Glutamatergic neuron (in vitro differentiated cells): Measurements from ENCODE around the gene PROSER2. TPM values are rescaled to one million over a fixed set of nuclear protein-coding genes. Genes with fewer than 3 reads are reported as not detected.

Experiments used
- DNase-seq: peaks from one replicate; pipeline ENCODE4 v3.0.0; 2022
- H3K27ac Mint-ChIP-seq: one replicate; pipeline ENCODE4 v1.8.0; 2020; ENCODE audit warnings: mild to moderate bottlenecking, mixed read lengths, inconsistent platforms; ENCODE audit not compliant: unreplicated experiment
- H3K27me3 Mint-ChIP-seq: one replicate; pipeline ENCODE4 v1.8.0; 2020; ENCODE audit warnings: mild to moderate bottlenecking, moderate library complexity, mixed read lengths, inconsistent platforms; ENCODE audit not compliant: unreplicated experiment
- H3K36me3 Mint-ChIP-seq: one replicate; pipeline ENCODE4 v1.8.0; 2020; ENCODE audit warnings: mild to moderate bottlenecking, mixed read lengths, inconsistent platforms; ENCODE audit not compliant: unreplicated experiment
- H3K4me1 Mint-ChIP-seq: one replicate; pipeline ENCODE4 v1.8.0; 2020; ENCODE audit warnings: mild to moderate bottlenecking, low read depth, mixed read lengths, inconsistent platforms; ENCODE audit not compliant: unreplicated experiment
- H3K4me3 Mint-ChIP-seq: one replicate; pipeline ENCODE4 v1.8.0; 2020; ENCODE audit warnings: mild to moderate bottlenecking, mixed read lengths, inconsistent platforms; ENCODE audit not compliant: unreplicated experiment
- H3K9me3 Mint-ChIP-seq: one replicate; pipeline ENCODE4 v1.8.0; 2020; ENCODE audit warnings: mild to moderate bottlenecking, moderate library complexity, mixed read lengths, inconsistent platforms; ENCODE audit not compliant: unreplicated experiment
- total RNA-seq: library from RNA; stranded (reverse); fragmentation: NEBNext Ultra II Directional; extraction: Animal tissue kit (Norgen Biotek cat#: 25700); gene quantifications from one replicate; pipeline ENCODE4 v1.2.1, GENCODE V29; 2021; ENCODE audit not compliant: unreplicated experiment
- TF ChIP-seq, protein P1 (sequence below): fragments of 200-600 bp; sonication (generic); IDR thresholded peaks from one replicate; pipeline ENCODE4 v1.5.0; 2021; ENCODE audit not compliant: partially characterized antibody, unreplicated experiment

PROSER2 gene
- total RNA-seq, 1 donor from 2014 or later, result not detected

DNA sequence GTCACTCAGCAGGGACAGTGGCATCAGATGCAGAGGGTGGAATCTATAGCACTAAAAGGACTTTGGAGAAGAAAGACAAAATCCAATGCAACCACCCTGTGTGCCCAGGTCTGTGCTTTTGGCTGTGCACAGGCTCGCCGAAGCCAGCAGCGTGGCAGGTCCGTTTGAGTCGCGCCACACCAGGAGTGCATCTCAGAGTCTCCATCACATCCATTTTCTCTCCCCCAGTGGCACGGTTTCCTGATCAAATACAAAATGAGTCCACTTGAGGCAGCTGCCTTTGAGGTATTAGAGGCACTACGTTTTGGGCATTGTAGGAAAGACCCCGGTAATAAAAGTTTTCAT, 23.4 kb upstream of the PROSER2 start:
- TF ChIP-seq, protein P1, sequence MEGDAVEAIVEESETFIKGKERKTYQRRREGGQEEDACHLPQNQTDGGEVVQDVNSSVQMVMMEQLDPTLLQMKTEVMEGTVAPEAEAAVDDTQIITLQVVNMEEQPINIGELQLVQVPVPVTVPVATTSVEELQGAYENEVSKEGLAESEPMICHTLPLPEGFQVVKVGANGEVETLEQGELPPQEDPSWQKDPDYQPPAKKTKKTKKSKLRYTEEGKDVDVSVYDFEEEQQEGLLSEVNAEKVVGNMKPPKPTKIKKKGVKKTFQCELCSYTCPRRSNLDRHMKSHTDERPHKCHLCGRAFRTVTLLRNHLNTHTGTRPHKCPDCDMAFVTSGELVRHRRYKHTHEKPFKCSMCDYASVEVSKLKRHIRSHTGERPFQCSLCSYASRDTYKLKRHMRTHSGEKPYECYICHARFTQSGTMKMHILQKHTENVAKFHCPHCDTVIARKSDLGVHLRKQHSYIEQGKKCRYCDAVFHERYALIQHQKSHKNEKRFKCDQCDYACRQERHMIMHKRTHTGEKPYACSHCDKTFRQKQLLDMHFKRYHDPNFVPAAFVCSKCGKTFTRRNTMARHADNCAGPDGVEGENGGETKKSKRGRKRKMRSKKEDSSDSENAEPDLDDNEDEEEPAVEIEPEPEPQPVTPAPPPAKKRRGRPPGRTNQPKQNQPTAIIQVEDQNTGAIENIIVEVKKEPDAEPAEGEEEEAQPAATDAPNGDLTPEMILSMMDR, result no peak
- H3K27ac Mint-ChIP-seq, result no peak overlapping the region
- peaks cover 2% of the 10 kb centered on the region for H3K9me3 Mint-ChIP-seq
- no peaks in the 10 kb centered on the region for H3K36me3 Mint-ChIP-seq
- peaks cover 11% of the 10 kb centered on the region for H3K27me3 Mint-ChIP-seq
- peaks cover 2% of the 10 kb centered on the region for H3K4me1 Mint-ChIP-seq
- no peak for DNase-seq
- no peak overlapping the region for H3K4me3 Mint-ChIP-seq

DNA sequence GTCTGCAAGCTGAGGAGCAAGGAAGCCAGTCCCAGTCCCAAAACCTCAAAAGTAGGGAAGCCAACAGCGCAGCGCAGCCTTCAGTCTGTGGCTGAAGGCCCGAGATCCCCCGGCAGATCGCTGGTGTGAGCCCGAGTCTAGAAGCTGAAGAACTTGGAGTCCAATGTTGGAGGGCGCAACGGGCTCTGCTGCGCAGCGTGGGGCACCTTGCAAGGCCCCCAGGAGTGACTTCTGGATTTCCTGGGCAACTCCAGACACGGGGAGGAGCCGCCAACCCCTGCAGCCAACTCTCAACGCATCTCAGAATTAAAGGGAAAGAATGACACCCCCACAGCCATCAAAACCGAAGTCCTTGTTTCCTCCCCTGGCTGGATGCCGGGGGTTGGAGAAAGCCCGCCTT, 18.8 kb upstream of the PROSER2 start:
- no peak for DNase-seq
- Mint-ChIP-seq H3K36me3 (no peaks in the 10 kb centered on the region), H3K27me3 (peaks cover 4% of the 10 kb centered on the region), H3K4me3 (no peak overlapping the region), H3K4me1 (no peaks in the 10 kb centered on the region), H3K27ac (no peak overlapping the region), H3K9me3 (peaks cover 4% of the 10 kb centered on the region)
- TF ChIP-seq, protein P1, result no peak

DNA sequence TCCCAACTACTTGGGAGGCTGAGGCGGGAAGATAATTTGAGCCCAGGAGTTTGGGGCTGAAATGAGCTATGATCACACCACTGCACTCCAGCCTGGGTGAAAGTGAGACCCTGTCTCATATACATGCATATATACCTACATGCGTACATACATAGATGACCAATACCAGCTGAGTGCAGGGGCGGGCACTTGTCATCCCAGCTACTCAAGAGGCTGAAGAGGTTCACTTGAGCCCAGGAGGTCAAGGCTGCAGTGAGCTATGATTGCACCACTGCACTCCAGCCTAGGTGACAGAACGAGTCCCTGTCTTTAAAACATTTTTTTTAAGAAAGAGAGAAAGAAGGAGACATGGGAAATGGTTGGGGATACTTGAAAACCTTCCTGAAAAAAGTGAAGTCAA, 17.4 kb upstream of the PROSER2 start:
- Mint-ChIP-seq H3K36me3 (no peaks in the 10 kb centered on the region), H3K27ac (no peak overlapping the region), H3K4me1 (peaks cover 2% of the 10 kb centered on the region), H3K4me3 (no peak overlapping the region), H3K9me3 (peaks cover 4% of the 10 kb centered on the region), H3K27me3 (peaks cover 4% of the 10 kb centered on the region)
- DNase-seq, result no peak
- TF ChIP-seq, protein P1, result no peak

DNA sequence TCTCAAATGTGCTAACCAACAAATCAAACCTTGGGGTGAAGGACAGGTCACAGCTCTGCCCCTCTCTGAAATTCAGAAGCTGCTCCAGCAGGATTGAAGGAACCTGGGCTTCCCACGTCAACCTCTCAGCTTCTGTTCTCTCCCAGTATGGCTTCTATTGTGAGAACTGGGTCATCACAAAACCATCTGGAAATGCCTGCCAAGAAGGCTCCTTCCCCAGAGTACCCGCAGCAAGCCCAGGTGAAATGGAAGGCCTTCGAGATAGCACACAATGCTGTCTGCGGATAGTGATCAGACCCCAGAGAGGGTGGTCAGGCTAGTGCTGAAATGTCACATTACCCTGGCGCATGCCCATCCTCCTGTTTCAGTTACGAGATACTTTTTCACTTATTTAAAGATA, 16.4 kb upstream of the PROSER2 start:
- no peak for DNase-seq
- TF ChIP-seq, protein P1, result no peak
- Mint-ChIP-seq H3K27me3 (peaks cover 1% of the 10 kb centered on the region), H3K27ac (no peak overlapping the region), H3K4me1 (peaks cover 2% of the 10 kb centered on the region), H3K36me3 (no peaks in the 10 kb centered on the region), H3K4me3 (no peak overlapping the region), H3K9me3 (peaks cover 4% of the 10 kb centered on the region)

DNA sequence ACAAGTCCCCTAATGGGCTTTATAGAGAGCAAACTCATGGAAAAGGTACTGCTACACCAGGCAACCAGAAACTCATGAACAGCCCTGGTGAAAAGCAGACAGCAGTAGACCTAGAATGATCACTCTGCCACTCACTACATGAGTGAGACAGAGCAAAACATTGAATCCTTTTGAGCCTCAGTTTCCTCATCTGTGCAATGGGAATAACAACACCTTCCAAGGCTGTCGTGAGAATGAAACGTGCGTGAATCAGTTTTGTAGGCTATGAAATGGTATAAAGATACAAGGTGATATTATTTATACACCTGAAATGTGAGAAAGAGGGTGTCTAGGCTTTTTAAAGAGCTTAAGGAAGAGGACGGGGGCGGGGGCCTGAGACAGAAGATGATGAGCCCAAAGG, 14.3 kb upstream of the PROSER2 start:
- TF ChIP-seq, protein P1, result no peak
- Mint-ChIP-seq H3K27ac (no peak overlapping the region), H3K4me1 (peaks cover 2% of the 10 kb centered on the region), H3K36me3 (no peaks in the 10 kb centered on the region), H3K9me3 (peaks cover 2% of the 10 kb centered on the region), H3K4me3 (no peak overlapping the region), H3K27me3 (peaks cover 3% of the 10 kb centered on the region)
- DNase-seq, result no peak
